H54 (cell line): ENCODE results near the gene UNC13A.

ENCODE experiments used
- DNase-seq: peaks from one replicate; pipeline ENCODE4 v3.0.0; 2011; ENCODE audit warnings: low spot score, mixed read lengths; ENCODE audit not compliant: insufficient read length
- FAIRE-seq: peaks from 3 replicates; lab custom pipeline; 2011; peaks lifted over from hg19 to GRCh38; lab: Jason Lieb, UNC
- POLR2A ChIP-seq: IDR thresholded peaks from 2 replicates; pipeline ENCODE4 v1.6.1; 2011; ENCODE audit warnings: low read depth, mild to moderate bottlenecking, low read length

Gene UNC13A

DNA sequence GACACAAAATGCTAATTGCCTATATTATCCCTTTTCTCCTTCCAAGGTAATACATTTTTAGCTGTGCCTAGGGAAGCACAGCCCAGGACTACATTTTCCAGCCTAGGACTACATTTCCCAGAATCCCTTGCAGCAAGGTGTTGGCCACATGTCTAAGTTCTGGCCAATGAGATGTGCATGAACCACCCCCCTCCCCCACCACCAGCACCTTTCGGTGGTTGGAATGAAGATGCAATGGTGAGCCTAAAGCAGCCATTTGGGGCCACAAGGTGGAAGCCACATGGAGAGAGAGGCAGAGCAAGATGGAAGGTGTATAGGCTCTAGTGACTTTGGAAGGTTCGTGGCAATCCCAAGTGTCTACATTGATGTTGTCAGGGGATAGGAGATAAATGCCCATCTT, 16.2 kb downstream of the UNC13A start:
- FAIRE-seq = no peak
- DNase-seq = no peak
- TF ChIP-seq POLR2A = no peak

DNA sequence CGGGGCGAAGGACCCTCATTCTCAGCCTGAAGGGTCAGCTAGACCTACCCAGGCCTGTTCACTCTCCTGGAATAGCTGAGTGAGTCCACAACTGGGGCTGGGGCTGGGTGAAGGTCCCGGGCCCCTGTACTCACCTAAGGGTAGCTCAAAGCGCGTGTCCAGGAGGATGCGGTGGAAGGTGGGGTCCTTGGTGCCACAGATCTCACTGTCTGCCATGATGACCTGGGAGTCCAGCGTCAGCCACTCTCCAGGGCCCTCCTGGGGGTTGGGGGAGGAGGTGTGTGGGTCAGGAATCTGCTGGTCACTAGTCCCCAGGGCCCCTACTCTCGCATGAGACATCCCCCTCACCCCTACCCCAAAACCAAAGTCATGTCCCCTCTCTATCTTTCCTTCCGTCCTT, 18.7 kb downstream of the UNC13A start:
- no peak for FAIRE-seq
- DNase-seq = no peak
- TF ChIP-seq POLR2A = no peak

DNA sequence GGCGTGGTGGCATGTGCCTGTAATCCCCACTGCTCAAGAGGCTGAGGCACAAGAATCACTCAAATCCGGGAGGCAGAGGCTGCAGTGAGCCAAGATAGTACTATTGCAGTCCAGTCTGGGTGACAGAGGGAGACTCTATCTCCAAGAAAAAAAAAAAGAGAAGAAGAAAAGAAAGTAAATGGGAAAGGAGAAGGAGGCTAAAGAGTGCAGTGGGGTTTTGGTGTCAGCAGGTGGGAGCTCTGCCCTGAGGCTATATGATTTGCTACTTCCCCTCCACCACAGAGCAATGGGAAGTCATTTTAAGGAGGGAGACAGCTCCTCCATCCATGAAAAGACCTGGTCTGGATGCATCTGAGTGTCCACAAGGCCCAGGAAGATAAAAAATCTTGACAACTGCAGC, 23.1 kb downstream of the UNC13A start:
- no peak for DNase-seq
- no peak for TF ChIP-seq POLR2A
- FAIRE-seq = no peak

DNA sequence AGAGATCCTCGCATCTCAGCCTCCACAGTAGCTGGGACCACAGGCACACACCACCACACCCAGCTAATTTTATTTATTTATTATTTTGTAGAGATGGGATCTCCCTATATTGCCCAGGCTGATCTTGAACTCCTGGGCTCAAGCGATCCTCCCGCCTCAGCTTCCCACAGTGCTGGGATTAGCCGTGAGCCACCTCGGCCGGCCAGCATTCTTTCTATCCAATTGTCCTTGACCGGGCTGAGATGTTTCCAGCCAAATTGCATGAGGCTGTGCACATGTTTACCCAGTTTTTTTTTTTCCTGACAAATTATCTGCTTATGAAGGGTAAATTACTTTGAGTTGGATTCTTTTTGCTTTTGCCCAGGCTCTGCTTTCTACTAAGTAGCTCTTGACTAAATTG, 28.2 kb downstream of the UNC13A start:
- no peak for FAIRE-seq
- no peak for TF ChIP-seq POLR2A
- DNase-seq = no peak

DNA sequence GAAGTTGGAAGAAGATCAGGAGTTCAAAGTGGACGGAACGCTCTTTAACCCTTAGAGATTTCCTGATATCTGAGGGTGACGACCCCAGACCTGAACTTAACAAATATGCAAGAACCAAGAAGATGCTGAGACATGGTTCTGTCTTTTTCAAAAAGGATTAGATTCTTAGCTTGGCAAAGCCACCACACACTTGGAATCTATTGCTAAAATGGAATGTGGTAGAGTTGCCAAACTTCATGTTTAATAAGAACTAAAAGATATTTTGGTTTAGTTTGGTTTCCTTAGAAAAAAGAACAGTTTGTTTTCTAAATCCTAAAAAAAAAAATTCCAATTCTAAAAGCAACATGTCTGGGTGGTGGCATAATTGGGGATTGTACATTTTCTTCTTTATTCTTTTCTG, 29.5 kb downstream of the UNC13A start:
- no peak for DNase-seq
- no peak for TF ChIP-seq POLR2A
- no peak for FAIRE-seq

DNA sequence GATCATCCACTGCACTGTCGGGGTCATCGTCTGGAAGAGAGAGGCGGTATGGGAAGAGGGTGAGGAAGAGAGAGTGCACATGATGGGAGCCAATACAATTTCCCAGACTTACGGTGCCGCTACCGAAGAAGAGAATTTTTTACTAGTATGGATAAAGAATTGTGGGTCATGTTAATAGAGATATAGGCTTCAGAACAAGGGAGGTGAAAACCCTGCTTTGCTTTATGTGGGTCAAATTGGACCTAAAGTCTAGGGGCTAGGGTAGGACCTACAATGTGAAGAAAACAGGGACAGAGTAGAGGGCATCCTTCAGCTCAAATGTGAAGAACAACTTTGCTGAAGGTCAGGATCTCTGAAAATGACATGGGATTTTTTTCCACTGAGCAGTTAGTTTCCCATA, 29.9 kb downstream of the UNC13A start:
- no peak for TF ChIP-seq POLR2A
- DNase-seq (no peak), FAIRE-seq (no peak)

DNA sequence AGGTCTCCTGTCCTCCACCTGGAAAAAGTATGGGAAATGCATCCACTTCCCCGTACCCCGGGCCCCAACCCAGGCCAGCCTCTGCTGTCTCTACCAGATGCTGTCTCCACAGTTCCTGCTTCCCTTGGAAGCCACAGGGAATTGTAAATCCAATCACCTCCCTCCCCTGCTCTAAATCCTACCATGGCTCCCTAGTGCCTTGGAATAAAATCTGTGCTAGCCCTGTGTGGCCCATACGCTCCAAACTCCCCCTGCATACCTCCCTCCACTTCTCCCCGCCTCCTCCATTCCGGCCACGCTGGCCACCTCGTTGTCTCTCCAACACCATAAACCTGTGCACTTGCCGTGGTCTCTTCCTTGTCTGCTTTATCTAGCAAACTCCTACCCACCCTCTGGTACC, 31.2 kb downstream of the UNC13A start:
- TF ChIP-seq POLR2A = no peak
- FAIRE-seq (no peak), DNase-seq (no peak)

DNA sequence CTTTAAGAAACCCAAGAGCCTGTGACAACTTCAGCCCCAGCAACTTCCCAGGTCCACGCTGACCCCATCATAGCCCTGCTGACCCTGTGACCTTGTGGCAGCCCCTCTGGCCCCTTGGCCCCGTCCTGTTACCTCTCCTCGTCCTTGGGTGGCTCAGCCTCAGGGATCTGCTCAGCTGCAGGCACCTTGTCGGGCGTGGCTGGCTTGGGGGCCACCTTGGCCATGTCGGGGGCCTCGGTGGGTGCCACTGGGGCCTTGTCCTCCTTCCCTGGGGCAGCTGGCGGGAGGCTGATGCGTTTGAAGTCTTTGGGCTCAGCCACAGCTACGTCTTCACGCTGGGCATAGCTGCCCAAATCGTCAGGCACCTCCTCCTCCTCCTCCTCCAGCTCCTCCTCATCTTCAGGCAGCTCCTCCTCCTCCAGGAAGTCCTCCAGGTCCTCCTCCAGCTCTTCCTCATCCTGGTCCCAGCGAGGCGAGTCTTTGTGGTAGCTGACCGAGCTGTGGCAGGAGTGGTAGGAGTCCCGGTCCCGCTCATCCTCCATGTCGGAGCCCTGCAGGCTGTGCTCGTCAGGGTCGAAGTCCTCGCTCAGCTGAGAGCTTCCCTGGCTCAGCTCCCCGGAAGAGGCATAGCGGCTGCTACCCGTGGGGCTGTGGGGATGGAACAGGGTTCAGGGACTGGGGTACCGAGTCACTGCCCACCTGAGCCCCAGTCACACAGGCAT, 32.2 kb downstream of the UNC13A start:
- FAIRE-seq (no peak), DNase-seq (no peak)
- TF ChIP-seq POLR2A = no peak

DNA sequence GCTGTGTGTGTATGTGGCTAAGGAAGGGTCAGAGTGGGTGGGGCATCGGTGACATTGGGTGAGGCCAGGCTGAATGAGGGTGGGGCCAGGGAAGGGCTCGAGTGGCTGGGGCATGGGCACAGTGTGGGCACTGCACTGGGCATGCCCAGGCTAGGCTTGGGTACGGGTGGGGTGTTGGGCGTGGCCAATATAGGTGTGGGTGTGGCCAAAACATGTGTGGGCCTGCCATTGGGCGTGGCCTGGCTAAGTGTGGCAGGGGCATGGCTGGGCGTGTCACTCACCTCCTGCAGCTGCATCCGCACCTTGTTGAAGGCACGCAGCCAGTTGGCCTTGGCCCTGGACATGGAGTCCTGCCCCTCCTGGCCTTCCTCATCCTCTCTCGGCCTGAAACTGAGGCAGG, 33.2 kb downstream of the UNC13A start:
- DNase-seq (peak; percentile 81), FAIRE-seq (peak; percentile 58)
- TF ChIP-seq POLR2A = no peak

DNA sequence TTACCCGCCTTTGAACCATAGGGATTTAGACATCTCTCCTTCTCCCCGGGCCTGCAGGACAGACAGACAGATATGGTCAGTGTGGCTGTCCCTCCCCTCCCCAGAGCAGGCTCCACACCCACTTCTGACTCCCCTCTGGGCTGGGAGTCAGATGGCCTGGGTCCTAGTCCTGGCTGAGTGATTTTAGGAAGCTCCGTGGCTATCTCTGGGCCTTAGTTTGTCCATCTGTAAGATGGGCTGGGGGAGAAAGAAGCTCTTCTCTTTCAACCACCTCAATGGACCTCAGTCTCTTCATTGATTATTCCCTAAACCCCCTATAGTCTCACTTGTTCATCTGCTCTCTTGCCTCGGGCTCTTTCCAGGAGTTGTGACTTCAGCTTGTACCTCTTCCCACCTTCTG, 35.5 kb downstream of the UNC13A start:
- FAIRE-seq (no peak), DNase-seq (no peak)
- no peak for TF ChIP-seq POLR2A

DNA sequence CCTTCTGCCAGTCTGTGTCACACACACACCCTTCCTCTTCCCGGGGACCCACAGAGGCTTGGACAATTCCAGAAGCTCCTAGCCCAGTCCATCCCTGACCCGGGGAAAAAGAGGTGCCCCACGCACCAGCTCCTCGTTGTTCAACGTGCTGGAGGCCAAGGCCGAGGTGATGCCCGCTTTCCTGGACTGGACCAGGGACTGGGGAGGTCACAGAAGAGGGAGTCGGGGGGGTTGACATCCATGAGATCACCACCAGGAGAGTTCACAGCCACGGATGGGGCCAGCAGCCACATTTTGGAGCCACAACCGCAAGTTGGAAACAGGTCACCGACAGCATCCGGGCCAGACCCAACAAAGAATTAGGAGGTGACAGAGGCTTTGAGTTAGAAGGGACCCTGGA, 39.4 kb downstream of the UNC13A start:
- FAIRE-seq (no peak), DNase-seq (no peak)
- no peak for TF ChIP-seq POLR2A

DNA sequence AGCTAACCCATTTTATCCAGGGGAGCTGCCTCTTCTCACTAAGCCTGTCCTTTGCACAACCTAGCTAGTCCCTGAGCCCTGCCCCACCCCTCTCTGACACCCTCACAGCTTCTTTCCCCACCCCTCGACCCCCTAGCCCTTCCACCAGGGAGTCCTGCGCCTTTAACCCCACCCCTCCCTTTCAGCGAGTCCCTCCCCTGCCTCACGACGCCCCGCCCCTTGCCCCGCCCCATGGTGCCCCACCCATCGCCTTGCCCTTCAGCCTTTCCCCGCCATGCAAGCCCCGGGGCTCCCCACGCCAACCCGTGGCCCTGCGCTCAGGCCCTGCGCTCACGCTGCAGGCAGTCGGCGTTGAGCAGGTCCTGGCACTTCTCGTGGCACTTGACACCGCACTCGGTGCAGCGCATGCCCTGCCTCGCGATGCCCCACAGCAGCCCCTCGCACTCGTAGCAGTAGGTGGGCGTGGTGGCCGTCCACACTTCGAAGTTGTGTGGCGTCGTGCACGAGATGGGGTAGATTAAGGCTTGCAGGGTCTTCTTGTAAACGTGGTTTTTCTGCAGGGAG, 40.0 kb downstream of the UNC13A start:
- FAIRE-seq = no peak
- TF ChIP-seq POLR2A = no peak
- DNase-seq = no peak

DNA sequence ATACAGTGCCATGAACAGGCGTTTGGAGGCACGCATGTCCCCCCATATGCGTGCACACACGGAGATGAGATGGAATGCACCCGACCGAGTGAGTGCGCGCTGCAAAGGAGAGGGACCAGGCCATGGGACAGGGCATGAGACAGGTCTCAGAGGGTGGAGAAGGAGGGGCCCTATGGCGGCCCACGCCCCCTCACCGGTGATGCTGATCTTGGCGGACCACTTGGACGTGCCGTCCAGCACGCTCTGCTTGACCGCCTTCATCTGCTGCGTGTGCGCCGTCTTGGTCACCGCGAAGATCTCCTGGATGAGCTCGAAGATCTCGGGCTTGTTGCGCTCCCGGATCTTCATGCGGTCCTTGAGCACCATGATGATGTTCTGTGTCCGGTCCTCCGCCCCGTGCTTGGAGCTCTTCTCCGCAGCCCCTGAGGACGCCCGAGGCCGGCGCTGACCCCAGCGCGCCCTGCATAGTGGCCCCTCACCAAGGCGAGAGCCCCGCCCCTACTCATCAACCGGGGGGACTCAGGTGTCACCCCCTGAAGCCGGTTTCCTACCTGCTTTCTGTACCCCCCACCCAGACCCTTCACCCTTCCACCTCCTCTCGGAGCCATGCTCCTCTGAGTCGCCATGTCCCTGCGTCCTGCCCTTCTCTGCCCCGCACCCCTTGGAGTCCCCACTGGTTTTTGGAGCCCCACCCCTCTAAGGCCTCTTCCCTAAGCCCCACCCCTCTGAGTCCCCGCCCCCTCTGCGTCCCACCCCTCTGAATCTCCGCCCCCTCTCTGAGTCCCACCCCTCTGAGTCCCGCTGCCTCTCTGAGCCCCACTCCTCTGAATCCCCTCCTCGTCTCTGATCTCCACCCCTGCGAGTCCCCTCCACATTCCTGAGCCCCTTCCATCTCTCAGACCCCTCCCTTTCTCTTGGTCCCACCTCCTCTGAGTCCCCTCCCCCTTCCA, 40.8 kb downstream of the UNC13A start:
- no peak for FAIRE-seq
- no peak for DNase-seq
- TF ChIP-seq POLR2A = no peak

DNA sequence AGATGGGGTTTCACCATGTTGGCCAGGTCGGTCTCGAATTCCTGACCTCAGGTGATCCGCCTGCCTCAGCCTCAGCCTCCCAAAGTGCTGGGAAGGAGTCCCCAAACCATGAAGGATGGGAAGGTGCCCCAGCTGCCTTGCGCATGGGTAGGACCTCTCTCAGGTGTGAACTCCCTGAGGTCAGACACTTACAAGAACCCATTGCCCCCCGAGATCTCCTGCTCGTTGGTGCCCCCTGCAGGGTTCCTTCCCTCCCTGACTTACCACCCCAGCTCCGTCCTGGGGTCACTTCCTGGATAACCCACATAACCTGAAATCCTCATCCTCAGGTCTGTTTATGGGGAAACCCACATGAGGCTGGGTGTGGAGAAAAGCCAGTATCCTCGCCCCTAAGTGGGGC, 41.7 kb downstream of the UNC13A start:
- DNase-seq (no peak), FAIRE-seq (no peak)

More for the DNA sequence above, 41.7 kb downstream of the UNC13A start:
- TF ChIP-seq POLR2A = no peak
